ENCODE measurements around the gene XXYLT1. TPM values are rescaled to one million over a fixed set of nuclear protein-coding genes. Genes with fewer than 3 reads are reported as not detected.
A peak's percentile ranks its signal among the peaks of the same experiment; 100 is the strongest.
"Not testable (repeated sequence)": the region's sequence is repeated elsewhere in the genome, so short reads cannot be mapped to it uniquely, and the experiment has no call there.

XXYLT1 gene
- total RNA-seq, 1 donor, result 29.4 TPM

DNA sequence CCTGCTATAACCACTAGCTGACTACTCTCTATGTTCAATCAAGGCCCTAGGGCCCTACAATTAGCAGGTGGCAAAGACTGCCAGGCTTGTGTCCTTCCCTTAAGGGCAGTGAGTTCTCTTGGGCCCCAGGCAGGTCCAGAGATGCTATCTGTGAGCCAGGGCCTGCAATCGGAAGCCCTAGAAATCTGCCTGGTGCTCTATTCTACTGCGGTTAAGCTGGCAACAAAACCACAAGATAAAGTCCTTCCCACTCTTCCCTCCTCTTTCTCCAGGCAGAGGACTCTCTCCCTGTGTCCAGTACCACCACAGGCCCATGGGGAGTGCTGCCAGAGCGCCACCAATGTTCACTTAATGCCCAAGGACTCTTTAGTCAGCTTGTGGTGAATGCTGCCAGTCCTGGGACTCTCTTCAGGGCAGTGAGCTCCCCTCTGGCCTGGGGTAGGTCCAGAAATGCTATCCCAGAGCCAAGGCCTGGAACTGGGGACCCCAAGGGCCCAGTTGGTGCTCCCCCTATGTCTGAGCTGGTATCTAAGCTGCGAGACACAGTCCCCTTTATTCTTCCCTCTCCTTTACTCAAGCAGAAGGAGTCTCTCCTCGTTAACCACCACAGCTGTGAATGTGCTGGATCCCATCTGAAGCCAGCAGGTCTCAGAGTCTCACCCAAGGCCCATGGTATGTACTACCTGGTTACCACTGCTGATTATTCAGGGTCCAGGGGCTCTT, 34.7 kb downstream of the XXYLT1 start:
- DNase-seq (ENCODE audit: low read depth in 2 of 3, low spot score in 2 of 3), result no peak

DNA sequence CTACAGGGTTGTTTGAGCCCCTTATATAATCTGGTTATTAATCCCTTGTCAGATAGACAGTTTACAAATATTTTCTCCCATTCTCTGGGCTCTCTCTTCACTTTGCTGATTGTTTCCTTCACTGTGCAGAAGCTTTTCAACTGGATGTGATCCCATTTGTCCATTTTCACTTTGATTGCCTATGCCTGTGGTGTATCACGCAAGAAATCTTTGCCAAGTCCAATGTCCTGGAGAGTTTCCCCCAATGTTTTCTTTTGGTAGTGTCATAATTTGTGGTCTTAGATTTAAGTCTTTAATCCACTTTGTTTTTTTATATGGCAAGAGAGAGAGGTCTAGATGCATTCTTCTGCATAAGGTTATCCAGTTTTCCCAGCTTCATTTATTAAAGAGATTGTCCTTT, 40.7 kb downstream of the XXYLT1 start:
- DNase-seq (ENCODE audit: low read depth in 2 of 3, low spot score in 2 of 3), result no peak

GRCh38 chr3:195228886-195229285, 42.1 kb downstream of the XXYLT1 start:
- not testable (repeated sequence) for DNase-seq (ENCODE audit: low read depth in 2 of 3, low spot score in 2 of 3)

DNA sequence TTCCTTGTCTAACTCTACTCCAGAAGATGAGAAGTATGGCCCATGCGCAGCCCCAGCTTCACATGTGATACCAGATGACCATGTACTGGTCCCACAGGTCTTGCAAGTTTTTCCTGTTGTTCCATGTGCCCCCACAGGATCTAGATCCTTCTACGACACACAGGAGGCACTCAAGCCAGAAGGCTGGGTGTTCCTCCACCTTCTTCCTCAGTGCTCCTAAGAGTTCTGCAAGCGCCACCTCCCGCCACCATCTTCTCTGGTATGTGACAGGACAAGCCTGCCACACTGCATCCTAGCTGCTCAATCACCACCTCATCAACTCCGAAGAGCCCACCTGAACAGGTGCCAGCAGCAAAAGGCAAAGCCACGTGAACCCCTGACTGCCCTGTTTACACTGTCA, 43.1 kb downstream of the XXYLT1 start:
- DNase-seq (ENCODE audit: low read depth in 2 of 3, low spot score in 2 of 3), result no peak

DNA sequence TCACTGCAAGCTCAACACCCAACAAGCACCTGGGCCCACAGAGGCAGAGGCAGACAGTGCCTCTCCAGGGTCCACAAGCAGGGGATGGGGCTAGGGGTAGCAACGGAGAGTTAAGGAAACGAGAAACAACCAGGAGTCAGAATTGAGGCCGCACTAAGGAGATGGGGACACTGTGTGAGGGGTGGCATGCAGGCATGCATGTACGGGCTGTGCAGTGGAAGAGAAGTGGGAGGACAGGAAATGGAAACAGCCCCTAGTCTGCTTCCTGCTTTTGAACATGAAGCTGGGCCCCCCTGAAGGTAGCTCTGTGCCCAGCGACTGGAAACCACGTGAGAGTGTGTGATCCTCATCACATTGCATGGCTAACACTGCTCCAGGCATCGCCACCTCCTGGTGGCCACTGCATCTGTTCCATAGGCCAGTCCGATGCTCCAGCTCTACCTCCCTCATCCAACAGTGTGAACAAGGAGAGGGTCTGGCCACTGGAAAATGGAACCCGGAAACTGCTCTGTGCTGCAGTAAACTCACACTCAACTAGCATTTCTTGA, 44.0 kb downstream of the XXYLT1 start:
- peak in 2 of 3 donors; percentile 29 to 46 for DNase-seq (ENCODE audit: low read depth in 2 of 3, low spot score in 2 of 3)

DNA sequence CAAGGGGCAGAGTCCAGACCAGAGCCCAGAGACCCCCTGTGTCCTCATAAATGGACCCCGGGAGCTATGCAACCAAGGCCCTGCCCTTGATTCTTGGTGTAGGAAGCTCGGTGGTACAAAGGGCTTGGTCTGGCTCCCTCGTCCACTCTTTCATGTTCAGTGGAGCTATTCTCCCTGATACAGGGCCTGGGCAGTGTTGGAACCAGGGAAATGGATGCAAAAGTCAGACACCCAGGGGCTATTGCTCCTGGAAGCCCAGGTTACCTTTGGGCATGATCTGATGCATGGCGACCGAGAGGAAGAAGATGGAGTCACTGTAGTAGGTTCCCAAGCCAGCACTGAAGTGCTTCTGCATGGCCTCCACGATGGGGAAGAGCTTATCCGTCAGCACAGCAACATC, 44.5 kb downstream of the XXYLT1 start:
- no peak for DNase-seq (ENCODE audit: low read depth in 2 of 3, low spot score in 2 of 3)

DNA sequence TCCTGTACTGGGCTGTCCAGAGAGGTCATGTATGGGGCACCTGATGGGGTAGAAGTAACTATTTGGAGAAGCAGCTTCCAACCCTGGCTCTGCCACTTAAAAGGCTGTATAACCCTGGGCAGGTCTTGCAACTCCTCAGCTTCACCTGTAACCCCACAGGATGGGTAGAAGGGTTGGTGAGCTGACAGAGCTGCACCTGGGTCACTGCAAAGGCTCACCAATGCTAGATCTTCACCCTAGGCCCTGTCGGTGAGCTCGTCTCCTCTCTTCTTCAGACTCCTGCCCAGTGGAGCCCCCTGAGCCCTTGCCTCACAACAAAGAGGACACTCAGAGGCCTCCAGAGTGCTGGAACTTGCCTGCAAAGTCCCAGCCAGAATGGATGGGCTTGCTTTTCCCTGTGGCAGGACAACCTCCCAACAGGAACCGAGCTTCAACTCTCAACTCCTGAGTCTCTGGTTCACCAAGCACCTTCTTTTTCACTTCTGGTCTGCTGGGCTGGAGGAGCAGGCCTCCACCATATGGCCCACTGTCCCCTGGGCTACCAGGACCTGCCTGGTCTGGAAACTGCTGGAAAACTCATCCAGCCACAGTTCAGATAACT, 45.9 kb downstream of the XXYLT1 start:
- no peak for DNase-seq (ENCODE audit: low read depth in 2 of 3, low spot score in 2 of 3)

DNA sequence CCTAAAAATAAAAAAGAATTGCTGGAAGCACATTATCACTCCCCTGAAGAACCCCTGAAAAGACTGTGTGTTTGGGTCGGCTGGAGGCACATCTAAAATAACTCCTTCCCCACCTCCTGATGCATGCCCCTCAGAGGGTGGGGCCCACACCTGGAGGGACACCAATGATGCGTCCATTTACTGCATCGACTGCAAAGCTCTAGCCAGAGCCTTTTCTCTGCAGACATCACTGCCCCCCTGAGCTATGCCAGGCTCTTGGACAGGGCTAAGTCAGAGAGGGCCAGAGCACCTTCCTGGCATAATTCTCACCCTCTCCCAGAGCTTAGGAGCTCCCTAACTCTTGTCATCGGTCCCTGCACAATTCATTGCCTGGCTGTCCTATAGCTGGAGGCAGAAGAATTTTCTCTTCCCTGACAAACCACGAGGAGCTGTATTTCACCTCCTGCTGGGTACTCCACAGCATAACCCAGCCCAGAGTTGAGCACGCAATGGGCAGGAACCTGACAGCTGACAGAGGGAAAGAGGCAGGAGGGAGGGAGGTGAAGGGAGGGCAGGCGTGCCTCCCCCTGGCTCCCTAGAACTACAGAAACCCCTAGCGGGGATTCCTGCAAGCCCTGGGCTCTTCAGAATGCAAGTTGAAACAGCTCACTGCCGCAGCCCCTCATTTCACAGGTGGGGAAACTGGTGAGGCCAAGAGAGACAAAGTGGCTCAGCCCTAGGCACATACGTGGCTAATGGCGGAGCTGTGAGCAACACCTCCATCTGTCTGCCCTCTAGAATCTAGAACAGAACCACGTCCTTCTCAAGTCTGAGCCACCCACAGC, 46.6 kb downstream of the XXYLT1 start:
- DNase-seq (ENCODE audit: low read depth in 2 of 3, low spot score in 2 of 3), result no peak

DNA sequence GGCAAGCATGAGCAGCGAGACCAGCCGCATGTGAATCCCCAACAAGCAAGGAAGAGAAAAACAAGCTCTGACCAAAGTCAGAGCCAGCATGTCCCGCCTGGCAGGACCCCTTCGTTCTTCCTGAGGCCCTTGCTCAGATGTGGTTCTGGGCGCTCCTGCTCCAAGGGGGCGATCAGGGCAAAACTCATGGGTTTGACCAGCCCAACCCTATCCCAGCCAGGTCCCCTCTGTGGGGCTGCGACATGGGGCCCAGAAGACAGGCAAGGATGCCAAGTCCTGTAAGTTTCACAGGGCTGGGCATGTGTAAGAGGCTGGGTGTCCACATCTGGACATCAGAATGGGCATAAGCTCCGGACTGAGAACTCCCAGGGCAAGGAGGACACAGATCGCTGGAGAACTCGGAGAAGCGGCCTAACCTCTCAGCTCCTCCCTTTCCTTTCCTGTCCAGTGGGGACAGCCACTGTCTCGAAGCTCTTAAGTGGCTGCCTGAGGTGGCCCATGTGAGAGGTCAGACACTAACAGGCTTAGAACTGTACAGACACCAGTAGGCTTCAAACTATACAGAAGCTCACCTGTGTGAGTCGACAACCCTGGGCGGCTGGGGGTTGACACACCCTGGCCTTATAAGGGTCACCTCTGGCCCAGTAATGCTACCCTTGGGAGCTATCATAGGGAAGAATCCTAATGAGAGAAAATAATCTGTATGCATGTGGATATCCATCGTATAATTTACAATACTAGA, 48.9 kb downstream of the XXYLT1 start:
- DNase-seq (ENCODE audit: low read depth in 2 of 3, low spot score in 2 of 3), result no peak

DNA sequence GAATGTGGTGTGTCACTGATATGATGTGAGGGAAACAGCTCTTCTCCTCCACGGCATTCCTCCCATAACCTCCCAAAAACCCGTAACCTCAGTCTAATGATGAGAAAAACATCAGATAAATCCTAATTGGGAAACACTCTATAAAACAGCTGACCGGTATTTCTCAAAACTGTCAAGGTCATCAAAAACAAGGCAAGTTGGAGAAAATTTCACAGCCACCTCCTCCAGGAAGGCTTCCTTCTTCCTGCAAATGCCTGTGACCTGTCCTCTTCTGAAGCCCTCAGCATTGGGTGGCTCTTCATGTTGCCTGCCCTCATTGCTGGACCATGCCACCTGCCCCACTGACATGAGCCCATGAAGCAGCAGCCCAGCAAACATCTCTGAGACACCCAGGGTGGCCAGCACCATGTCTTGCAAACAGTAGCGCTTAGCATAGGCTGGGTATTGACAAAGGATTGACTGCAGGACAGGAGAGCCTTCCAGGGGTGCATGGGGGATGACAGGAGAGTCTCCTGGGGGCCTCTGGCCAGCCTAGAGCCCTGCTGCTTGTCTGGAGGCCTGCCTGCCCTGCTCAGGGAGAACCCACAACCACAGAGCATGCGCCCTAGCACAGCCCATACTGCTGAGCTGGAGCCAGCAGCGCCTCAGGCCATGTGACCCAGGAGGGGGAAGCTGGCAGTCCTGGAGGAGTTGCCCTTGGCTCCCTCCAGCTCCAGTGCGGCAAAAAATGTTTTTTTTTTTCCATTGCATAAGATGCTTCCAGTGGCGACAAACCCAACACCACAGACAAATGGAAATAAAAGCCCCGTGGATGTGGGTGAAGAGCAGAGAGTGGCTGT, 49.7 kb downstream of the XXYLT1 start:
- DNase-seq (ENCODE audit: low read depth in 2 of 3, low spot score in 2 of 3), result peak in 1 of 3 donors; percentile 41

DNA sequence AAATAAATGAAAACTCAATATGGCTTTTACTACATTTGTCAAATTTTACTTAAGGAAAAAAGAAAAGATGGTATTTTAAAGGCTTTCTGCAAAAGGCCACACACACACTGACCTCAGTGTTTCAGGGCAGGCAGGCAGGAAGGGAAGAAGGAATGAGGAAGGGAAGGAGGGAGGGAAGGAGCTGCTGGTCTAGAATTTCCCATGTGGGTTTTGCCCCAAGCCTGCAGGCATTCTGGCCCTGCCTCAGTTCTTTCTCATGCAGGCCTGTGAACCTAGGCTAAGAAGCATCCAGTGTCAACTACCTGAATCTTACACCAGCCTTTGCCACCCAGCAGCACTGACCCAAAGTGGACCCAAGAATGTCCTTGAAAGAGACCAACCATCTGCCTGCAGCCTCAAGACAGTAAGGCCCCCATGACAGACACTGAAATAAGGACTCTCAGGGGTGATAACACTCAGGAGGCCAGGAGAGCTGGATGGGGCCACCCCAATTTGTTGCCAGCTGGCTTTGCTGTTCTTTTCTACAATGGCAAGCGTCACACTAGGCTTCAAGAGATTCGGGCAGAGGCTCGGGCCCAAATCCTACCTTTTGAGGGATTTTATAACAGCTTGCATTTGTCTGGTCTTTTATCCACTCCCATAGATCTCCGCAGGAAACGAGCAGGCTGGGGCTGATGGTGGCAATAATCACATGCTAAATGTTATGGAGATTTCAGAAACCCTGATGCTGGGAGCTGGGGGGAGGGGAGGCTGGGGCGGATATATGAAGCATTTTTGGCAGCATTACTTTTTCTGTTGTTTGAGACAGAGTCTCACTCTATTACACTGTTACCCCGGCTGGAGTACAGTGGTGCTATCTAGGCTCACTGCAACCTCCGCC, 51.4 kb downstream of the XXYLT1 start:
- DNase-seq (ENCODE audit: low read depth in 2 of 3, low spot score in 2 of 3), result no peak

- not testable (repeated sequence) for DNase-seq (ENCODE audit: low read depth in 2 of 3, low spot score in 2 of 3)
These were observed 52.6 kb downstream of the XXYLT1 start for GRCh38 chr3:195218331-195218730.

DNA sequence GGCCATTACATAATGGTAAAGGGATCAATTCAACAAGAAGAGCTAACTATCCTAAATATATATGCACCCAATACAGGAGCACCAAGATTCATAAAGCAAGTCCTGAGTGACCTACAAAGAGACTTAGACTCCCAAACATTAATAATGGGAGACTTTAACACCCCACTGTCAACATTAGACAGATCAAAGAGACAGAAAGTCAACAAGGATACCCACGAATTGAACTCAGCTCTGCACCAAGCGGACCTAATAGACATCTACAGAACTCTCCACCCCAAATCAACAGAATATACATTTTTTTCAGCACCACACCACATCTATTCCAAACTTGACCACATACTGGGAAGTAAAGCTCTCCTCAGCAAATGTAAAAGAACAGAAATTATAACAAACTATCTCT, 55.4 kb downstream of the XXYLT1 start:
- DNase-seq (ENCODE audit: low read depth in 2 of 3, low spot score in 2 of 3), result not testable (repeated sequence)

- DNase-seq (ENCODE audit: low read depth in 2 of 3, low spot score in 2 of 3), result no peak
These were observed 56.6 kb downstream of the XXYLT1 start for GRCh38 chr3:195214381-195214780.

GRCh38 chr3:195213639-195214315, 57.2 kb downstream of the XXYLT1 start:
- no peak for DNase-seq (ENCODE audit: low read depth in 2 of 3, low spot score in 2 of 3)

GRCh38 chr3:195212749-195213375, 58.1 kb downstream of the XXYLT1 start:
- DNase-seq (ENCODE audit: low read depth in 2 of 3, low spot score in 2 of 3), result no peak

GRCh38 chr3:195212033-195212748, 58.8 kb downstream of the XXYLT1 start:
- DNase-seq (ENCODE audit: low read depth in 2 of 3, low spot score in 2 of 3), result no peak

Data from hematopoietic multipotent progenitor cell (in vitro differentiated cells).